ENCODE data around the gene AIM2.

The AIM2 gene

GRCh38 chr1:159014003-159014571 is 62.5 kb downstream of the AIM2 start:
- no peak for DNase-seq

GRCh38 chr1:159012495-159012894 is 64.1 kb downstream of the AIM2 start:
- DNase-seq: no peak

Measured in GOT3 (cell line).